Pulmonary artery endothelial cell (primary cell): ENCODE data around the gene AKR7A3. TPM values are rescaled to one million over a fixed set of nuclear protein-coding genes. Genes with fewer than 3 reads are reported as not detected.
"Not testable (repeated sequence)": the region's sequence is repeated elsewhere in the genome, so short reads cannot be mapped to it uniquely, and the experiment has no call there.

Experiments used
- DNase-seq: peaks from one replicate; pipeline ENCODE4 v3.0.0-alpha.2; 2011; ENCODE audit warnings: low read depth, low spot score
- total RNA-seq: library from RNA; depleted of rRNA; stranded (reverse); fragments of >200 nt; gene quantifications from 2 replicates; pipeline ENCODE4 v1.2.3, GENCODE V29; 2014

AKR7A3 gene
- total RNA-seq, 1 donor from 2014 or later = 0.33 TPM

DNA sequence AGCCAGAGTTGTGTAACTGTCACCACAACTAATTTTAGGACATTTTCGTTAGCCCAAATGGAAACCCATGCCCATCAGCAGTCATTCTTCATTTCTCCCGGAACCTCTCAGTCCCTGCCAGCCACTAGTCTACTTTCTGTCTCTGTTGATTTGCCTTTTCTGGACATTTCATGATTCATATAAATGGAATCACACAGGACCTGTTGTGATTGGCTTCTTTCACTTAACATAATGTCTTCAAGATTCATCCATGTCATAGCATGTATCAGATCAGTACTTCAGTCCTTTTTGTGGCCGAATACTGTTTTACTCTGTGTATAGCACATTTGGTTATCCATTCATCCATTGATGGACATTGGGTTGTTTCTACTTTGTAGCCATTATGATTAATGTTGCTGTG, 30.6 kb upstream of the AKR7A3 start:
- no peak for DNase-seq

DNA sequence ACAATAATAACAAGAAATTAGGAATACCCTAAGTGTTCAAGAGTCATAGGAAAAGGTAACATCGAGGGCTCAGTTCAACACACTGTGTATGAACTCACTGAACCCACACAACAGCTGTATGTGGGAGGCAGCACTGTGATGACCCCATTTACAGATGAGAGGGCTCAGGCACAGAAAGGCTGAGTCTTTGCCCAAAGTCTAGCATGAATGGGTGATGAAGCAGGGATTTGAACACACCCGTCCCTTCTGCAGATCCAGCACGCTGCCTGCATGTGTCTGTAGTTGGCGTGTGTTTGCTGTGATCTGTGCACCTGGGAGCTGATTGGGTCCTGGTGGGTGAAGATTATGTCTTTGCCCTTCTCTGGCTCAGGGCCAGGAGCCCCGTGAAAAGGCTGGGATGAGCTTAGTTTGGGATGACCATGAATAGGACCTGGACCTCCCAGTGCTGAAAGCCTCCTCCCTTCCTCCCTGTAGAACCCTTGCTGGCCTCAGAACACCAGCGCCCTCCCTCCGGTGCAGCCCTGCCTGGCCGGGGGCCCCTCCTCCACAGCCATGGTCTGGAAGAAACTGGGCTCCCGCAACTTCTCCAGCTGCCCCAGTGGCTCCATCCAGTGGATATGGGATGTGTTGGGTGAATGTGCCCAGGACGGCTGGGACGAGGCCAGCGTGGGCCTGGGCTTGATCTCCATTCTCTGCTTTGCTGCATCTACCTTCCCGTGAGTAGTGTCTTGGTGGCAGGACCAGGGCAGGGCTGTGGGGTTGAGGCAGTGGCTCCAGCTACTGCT, 28.7 kb upstream of the AKR7A3 start:
- DNase-seq = no peak

GRCh38 chr1:19315378-19316198, 27.0 kb upstream of the AKR7A3 start:
- DNase-seq = no peak

GRCh38 chr1:19313961-19314882, 25.7 kb upstream of the AKR7A3 start:
- DNase-seq = no peak

- DNase-seq = no peak
Observed at GRCh38 chr1:19313636-19313959, 25.0 kb upstream of the AKR7A3 start.

- DNase-seq = no peak
Observed at GRCh38 chr1:19312782-19313635, 24.4 kb upstream of the AKR7A3 start.

DNA sequence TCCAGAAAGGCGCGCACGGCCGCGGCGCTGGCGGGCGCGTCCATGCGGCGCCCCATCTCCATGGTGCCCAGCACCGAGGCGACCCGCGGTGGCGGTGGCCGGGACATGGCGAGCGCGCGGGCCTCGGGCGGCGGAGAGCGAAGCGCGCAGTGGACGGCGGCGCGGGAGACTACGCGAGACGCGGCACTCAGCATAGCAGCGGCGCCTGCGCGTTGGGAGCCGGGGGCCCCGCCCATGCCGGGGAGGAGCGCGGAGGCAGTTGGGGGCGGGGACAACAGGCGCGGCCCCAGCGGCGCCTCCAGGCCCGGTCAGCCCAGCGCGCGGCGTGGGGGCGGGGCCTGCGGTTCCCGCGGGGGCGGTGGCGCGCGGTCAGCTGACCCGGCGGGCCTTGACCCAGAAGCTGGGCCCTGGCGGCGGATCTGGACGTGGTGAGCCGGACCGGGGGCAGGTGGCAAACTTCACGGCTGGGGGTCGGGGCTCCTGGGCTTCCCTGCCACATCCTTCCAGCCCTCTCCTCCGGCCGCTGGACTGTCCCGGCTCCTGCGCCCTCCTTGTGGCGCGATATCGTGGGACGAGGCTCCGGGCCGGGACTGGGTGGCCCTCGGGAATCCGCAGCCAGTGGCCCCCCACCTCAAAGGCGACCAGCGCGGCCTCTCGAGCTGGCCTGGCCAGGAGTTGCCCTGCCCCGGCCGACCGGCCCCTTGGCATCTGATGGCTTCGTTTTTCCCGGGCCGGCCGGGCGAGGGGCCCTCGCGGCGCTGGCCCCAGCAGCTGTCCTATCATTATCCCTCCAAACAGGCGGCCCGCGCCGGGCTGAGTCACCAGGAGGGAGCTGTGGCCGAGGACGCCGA, 23.6 kb upstream of the AKR7A3 start, which contains the start of the genes AKR7A2 and SLC66A1:
AKR7A2 (minus strand) TSS at position 214 of the 851 bp plus-strand sequence; CDS start at position 194, 20 bp downstream.
SLC66A1 (plus strand) TSS at position 396 of the 851 bp plus-strand sequence. CDS start 5,352 bp downstream, outside the sequence.
- DNase-seq = peak; percentile 60

DNA sequence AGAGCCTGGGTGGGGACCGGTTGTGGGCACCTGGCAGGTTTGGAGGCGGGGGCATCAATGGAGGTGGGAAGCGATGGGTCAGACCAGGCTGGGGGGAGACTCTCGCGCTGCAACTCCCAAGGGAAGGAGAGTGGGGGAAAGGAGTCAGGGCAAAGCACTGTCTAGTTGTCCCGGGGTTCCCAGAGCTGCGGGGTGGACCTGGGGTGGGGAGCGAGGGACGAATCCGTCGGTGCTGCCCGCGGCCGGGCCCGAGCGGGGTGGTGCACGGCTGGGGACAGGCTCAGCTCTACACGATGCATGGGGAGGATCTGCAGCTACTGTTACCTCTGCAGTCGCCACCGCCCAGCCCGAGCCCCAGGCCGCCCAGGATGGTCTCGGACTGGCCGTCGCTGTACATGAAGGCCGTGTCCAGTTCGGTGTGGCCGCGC, 22.9 kb upstream of the AKR7A3 start:
- DNase-seq = no peak

DNA sequence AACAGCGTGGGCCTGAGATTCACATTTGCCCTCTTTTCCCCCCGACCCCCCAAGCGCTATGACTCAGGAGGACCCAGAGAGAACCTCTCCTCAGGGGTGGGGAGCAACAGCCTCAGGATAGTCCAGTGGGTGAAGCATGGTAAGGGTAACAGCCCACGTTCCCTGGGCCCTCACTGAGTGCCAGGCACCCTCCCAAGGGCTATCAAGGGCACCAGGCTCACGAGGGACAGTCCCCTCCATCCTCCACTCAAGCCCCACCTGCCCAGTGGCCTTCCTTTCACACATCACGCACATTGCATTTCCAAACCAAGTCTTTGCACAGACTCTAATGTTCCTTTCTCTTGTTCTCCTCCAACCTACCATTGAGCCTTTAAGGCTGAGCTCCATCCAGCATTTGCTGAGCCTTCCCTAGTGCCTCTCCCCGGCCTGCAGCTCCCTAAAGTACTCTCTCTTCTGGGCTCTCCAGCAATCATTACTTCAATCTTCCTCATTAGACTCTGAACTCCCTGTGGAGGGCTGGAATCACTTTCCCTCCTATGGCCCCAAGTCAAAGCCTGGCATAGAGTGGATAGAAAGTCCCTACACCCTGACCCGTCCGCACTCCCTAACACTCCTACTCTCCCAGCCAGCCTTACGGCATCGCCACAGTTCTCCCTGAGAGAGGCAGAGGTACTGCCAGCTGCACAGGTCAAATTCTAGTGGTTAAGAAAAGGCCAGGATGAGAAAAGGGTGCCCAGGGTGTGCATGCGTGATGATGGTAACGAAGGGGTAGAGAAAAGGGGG, 22.3 kb upstream of the AKR7A3 start:
- no peak for DNase-seq

DNA sequence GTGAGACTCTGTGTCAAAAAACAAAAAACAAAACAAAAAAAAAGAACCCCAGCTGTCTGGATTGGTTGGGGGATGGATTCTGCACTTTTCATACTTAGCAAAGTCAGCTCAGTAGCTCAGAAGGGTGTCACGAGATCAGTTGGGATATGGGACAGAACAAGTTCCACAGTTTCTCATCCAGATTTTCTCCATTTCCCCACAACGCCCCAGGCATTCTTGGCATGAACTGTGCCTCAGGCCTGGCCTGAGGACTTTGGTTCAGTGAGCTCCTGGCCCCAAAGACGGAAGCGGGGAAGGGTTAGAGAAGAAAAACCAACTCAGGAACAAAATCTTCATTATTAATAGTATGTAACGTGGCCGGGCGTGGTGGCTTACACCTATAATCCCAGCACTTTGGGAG, 21.5 kb upstream of the AKR7A3 start:
- no peak for DNase-seq

DNA sequence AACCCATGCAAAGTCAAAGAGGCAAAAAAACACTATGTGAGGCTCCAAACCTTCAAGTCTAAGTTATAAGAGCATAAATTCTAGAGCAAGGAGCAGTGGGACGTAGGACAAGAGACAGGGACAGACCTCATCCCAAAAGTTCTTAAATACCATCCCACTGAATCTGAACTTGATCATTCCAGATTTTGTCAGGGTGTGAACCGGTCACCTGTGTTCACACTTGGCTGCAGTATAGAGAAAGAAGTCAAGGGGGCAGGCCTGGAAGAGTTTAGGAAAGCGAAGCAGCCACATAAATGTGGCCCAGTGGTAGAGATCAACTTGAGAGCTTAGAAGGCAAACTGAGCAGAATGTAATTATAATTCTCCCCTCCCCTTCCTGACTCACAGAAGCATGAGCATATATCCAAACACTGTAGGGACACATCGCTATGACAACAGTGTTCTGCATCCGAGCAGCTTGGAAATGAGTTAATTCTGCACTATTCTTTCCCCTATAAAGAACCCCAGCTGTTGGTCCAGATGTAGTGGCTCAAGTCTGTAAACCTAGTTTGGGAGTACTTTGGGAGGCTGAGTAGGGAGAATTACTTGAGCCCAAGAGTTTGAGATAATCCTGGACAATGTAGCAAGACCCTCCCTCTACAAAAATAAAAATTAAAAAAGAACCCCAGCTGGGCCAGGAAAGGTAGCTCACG, 20.7 kb upstream of the AKR7A3 start:
- no peak for DNase-seq

DNA sequence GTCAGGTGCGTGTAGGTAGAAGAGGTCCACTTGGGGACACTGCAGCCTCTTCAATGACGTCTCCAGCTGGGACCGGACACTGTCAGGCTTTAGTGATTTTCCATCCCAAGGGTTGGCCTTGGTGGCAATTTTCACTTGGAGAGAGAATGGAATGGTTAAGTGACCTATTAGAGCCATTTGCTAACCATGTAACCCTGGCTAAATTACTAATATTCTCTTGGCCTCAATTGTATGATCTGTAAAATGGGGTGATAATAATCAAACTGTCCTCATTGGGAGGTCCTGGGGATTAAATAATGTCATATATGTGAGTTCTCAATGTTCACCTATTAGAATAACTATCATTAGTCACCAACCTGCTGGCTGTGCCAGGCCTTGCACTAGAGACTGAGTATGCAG, 19.9 kb upstream of the AKR7A3 start:
- DNase-seq = no peak

GRCh38 chr1:19307794-19308508, 19.4 kb upstream of the AKR7A3 start:
- DNase-seq = no peak

- no peak for DNase-seq
Observed at GRCh38 chr1:19306941-19307340, 18.4 kb upstream of the AKR7A3 start.

DNA sequence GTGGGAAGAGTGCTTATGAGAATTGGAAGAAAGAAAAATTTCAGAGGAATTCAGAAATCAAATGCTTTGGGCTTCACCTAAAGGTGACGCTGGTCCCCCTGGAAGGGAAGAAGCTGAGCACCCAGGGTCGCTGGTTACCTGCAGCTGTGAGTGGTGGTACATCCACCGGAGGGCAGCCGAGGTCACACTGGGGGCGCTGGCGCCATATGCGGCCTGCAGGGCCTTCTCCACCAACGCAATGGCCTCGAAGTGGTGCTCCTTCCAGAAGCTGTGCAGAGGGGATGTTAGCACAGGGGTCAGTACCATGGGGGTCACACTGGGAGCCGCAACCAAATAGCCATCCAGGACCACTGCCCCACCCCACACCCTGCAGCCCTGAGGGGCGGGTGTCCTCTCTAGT, 17.3 kb upstream of the AKR7A3 start:
- DNase-seq = no peak

DNA sequence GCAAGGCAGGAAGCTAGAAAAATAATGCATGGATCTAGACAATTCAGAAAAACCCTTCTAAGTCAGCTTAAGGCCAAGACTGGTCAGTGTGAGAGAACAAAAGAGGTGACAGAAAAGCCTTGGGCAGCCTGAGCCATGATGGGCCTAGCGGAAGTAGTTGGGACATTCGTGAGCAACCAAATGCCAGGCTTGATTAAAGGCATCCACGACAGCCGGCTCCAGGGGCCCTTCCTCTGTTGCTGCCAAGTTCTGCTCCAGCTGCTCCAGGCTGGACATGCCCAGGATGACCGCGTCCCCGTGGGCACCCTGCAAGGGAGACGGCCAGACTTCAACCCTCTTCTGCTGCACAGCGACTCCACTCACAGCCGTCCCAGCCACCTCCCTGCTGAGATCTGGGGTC, 15.5 kb upstream of the AKR7A3 start:
- not testable (repeated sequence) for DNase-seq

DNA sequence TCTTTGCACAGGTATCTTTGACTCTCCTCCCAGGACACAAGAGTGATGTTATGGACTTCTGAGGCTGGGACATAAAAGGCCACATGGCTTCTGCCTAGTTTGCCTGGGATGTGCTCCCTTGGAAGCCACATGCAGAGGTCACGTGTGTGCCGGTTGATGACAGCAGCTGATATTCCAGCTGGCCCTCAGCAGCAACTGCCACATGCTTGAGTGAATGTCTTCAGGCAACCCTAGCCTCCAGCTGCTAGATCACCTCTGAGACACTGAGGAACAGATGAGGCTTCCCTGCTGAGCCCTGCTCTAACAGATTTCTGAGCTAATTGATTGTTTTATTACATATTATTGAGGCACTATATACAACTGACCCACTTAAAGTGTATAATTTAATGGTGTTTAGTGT, 11.6 kb upstream of the AKR7A3 start:
- DNase-seq = no peak

GRCh38 chr1:19294638-19295037, 6.1 kb upstream of the AKR7A3 start:
- no peak for DNase-seq
